MCF 10A (cell line): Measurements from ENCODE around the gene SEC61A1. TPM values are rescaled to one million over a fixed set of nuclear protein-coding genes. Genes with fewer than 3 reads are reported as not detected.

Experiments used
- BruUV-seq: library from RNA; stranded (reverse); fragments of 400-500 nt; replicated peaks from 2 replicates; lab custom pipeline; 2021; lab: Mats Ljungman, UMichigan
- CTCF ChIA-PET: fragments of 300-600 bp; sonication (Branson Sonifier 250); formaldehyde crosslinking; extraction: SDS; loops from one replicate; lab custom pipeline; 2021; ENCODE audit warnings: antibody characterized with exemption, inconsistent platforms; lab: Yijun Ruan, JAX
- POLR2A ChIA-PET: fragments of 300-600, 350-650 bp; sonication (Branson Sonifier 250); formaldehyde crosslinking; extraction: SDS; loops from one replicate; lab custom pipeline; 2020; ENCODE audit warnings: antibody characterized with exemption, inconsistent platforms; lab: Yijun Ruan, JAX
- DNase-seq: peaks from one replicate; pipeline ENCODE4 v3.0.0-alpha.2; 2018; ENCODE audit not compliant: unreplicated experiment
- H3K27ac Mint-ChIP-seq: one replicate; pipeline ENCODE4 v1.8.0; 2022; ENCODE audit warnings: mild to moderate bottlenecking, low read depth, mixed read lengths; ENCODE audit not compliant: unreplicated experiment
- H3K27me3 Mint-ChIP-seq: one replicate; pipeline ENCODE4 v1.8.0; 2022; ENCODE audit warnings: mixed read lengths; ENCODE audit not compliant: insufficient read depth, unreplicated experiment
- H3K36me3 Mint-ChIP-seq: one replicate; pipeline ENCODE4 v1.8.0; 2022; ENCODE audit warnings: mild to moderate bottlenecking, moderate library complexity, mixed read lengths; ENCODE audit not compliant: insufficient read depth, unreplicated experiment
- H3K4me1 Mint-ChIP-seq: one replicate; pipeline ENCODE4 v1.8.0; 2022; ENCODE audit warnings: mixed read lengths; ENCODE audit not compliant: insufficient read depth, unreplicated experiment
- H3K4me3 Mint-ChIP-seq: one replicate; pipeline ENCODE4 v1.8.0; 2022; ENCODE audit warnings: mild to moderate bottlenecking, moderate library complexity, mixed read lengths; ENCODE audit not compliant: unreplicated experiment
- H3K9me3 Mint-ChIP-seq: one replicate; pipeline ENCODE4 v1.8.0; 2022; ENCODE audit warnings: mixed read lengths; ENCODE audit not compliant: unreplicated experiment
- intact Hi-C: fragments of 100-400 bp; cut with micrococcal nuclease; formaldehyde crosslinking; loops from 2 replicates; pipeline ENCODE4 v1.14.1; 2022
- total RNA-seq: library from RNA; stranded (reverse); gene quantifications from 2 replicates; pipeline ENCODE4 v1.2.3, GENCODE V29; 2022
- TF ChIP-seq, protein P1 (sequence below): fragments of 200-600 bp; IDR thresholded peaks from one replicate; pipeline ENCODE4 v1.8.0; 2022; ENCODE audit warnings: antibody characterized with exemption, mild to moderate bottlenecking; ENCODE audit not compliant: unreplicated experiment

Gene SEC61A1
- total RNA-seq, 1 experiment from 2014 or later: 418 TPM

DNA sequence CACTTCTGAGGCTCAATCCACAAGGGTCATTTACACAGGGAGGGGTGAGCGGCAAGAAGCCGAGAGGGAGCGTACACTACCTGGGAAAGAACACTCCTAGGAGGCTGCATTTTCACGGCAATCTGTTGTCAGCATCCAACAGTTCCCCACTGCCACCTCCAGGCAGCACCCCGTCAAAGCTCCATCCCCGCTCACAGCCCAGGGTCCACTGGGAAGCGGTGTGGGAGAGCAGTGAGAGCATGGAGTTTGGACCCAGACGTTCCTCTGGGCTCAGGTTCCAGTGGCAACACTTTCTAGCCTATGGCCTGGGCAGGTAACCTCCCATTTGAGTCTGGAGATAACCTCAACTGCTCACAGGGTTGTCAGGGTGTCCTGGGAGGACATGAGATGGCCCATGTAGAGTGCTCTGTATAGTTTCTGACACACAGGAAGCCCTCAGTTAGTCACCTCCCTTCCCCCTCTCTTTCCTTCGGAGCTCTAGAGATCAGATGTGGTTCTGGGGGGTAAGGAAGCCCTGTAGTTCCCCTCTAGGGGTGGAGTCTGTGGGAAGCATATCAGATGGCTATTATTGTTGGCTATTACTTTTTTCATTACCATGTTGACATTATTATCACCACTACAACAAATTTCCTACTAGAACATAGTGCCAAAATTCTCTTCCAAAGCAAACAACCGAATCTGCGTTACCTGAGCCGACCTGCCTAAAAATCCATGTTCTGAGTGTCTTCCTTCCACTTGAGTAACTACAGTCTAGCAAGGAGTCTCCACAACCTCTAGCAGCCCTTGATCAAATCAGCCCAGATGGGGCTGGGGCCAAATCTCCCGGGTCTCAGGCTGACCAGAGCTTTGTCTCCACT lies 42.3 kb downstream of the SEC61A1 start:
- ChIA-PET POLR2A (interaction anchor here (0.7 to 2.2 kb wide), 10 partner anchors 10 to 525 kb away, joined by 3 to 23 read pairs (median 4); partner anchors contain the start of genes EEFSEC and RUVBL1), CTCF (interaction anchor here (0.7 to 5.5 kb wide), 33 partner anchors 9 to 512 kb away, joined by 3 to 66 read pairs (median 5); partner anchors contain the start of gene RUVBL1)
- TF ChIP-seq, protein P1, sequence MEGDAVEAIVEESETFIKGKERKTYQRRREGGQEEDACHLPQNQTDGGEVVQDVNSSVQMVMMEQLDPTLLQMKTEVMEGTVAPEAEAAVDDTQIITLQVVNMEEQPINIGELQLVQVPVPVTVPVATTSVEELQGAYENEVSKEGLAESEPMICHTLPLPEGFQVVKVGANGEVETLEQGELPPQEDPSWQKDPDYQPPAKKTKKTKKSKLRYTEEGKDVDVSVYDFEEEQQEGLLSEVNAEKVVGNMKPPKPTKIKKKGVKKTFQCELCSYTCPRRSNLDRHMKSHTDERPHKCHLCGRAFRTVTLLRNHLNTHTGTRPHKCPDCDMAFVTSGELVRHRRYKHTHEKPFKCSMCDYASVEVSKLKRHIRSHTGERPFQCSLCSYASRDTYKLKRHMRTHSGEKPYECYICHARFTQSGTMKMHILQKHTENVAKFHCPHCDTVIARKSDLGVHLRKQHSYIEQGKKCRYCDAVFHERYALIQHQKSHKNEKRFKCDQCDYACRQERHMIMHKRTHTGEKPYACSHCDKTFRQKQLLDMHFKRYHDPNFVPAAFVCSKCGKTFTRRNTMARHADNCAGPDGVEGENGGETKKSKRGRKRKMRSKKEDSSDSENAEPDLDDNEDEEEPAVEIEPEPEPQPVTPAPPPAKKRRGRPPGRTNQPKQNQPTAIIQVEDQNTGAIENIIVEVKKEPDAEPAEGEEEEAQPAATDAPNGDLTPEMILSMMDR: no peak
- no TSS peak for BruUV-seq
- Mint-ChIP-seq H3K4me3 (no peak overlapping the region), H3K27ac (peak overlapping the region; percentile 67), H3K27me3 (no peaks in the 10 kb centered on the region), H3K36me3 (peaks cover 72% of the 10 kb centered on the region), H3K9me3 (no peaks in the 10 kb centered on the region), H3K4me1 (peaks cover 8% of the 10 kb centered on the region)
- intact Hi-C loops: loop anchor here (1.0 to 10.0 kb wide), 6 partner anchors 39 to 513 kb away; no protein-coding TSS in a partner anchor
- DNase-seq: no peak

- peak; percentile 88 for DNase-seq
- H3K27ac Mint-ChIP-seq: peak overlapping the region; percentile 67
- ChIA-PET POLR2A (interaction anchor here (0.7 to 2.2 kb wide), 12 partner anchors 11 to 400 kb away, joined by 3 to 23 read pairs (median 4); partner anchors contain the start of genes EEFSEC and RUVBL1), CTCF (interaction anchor here (0.5 to 5.5 kb wide), 41 partner anchors 9 to 1914 kb away, joined by 3 to 66 read pairs (median 5); partner anchors contain the start of genes DNAJB8 and RUVBL1)
- intact Hi-C loops: loop anchor here (1.0 to 10.0 kb wide), 6 partner anchors 38 to 512 kb away; no protein-coding TSS in a partner anchor
- H3K9me3 Mint-ChIP-seq: no peaks in the 10 kb centered on the region
- peaks cover 73% of the 10 kb centered on the region for H3K36me3 Mint-ChIP-seq
- no TSS peak for BruUV-seq
- no peaks in the 10 kb centered on the region for H3K27me3 Mint-ChIP-seq
- TF ChIP-seq, protein P1: peak; percentile 88
- H3K4me1 Mint-ChIP-seq: peaks cover 8% of the 10 kb centered on the region
- no peak overlapping the region for H3K4me3 Mint-ChIP-seq
These were observed 43.0 kb downstream of the SEC61A1 start for GRCh38 chr3:128095222-128095703.

- no peak for DNase-seq
- H3K4me3 Mint-ChIP-seq: no peak overlapping the region
- ChIA-PET POLR2A (interaction anchor here (0.6 to 1.5 kb wide), 2 partner anchors 14 to 18 kb away, joined by 3 to 4 read pairs; no protein-coding TSS in a partner anchor), CTCF (interaction anchor here (0.9 to 5.5 kb wide), 5 partner anchors 14 to 511 kb away, joined by 3 to 66 read pairs (median 3); no protein-coding TSS in a partner anchor)
- H3K36me3 Mint-ChIP-seq: peaks cover 87% of the 10 kb centered on the region
- TF ChIP-seq, protein P1: no peak
- no peak overlapping the region for H3K27ac Mint-ChIP-seq
- no TSS peak for BruUV-seq
- no peaks in the 10 kb centered on the region for H3K27me3 Mint-ChIP-seq
- no peaks in the 10 kb centered on the region for H3K9me3 Mint-ChIP-seq
- peaks cover 8% of the 10 kb centered on the region for H3K4me1 Mint-ChIP-seq
- intact Hi-C loops: loop anchor here (5.0 to 10.0 kb wide), 4 partner anchors 227 to 509 kb away; no protein-coding TSS in a partner anchor
These were observed 46.0 kb downstream of the SEC61A1 start for GRCh38 chr3:128098234-128098633.
